ENCODE data around the gene NPTX2.

DNA sequence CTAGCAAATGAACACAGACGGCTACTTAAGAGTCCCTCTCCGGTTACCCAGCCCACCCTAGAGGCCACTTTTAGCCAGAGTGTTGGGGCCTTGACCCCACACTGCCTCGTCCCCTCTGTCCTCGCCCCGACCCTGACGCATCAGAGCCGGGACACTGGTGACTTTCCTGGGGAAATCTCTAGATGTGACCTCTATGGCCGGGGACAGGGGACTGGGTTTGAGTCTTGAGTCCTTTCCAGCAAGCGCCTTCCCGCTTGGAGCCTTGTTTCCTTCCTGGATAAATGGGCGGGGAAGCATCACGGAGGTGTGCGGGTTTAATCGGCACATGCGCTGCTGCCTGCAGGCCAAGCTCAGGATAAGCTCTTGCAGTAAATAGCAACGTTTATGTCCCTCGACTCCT is 40.7 kb downstream of the NPTX2 start:
- no peak for TF ChIP-seq NFE2L1 (CRISPR knock-in tag; IDR thresholded peaks at IDR 0.05)
- TF ChIP-seq, protein P1, sequence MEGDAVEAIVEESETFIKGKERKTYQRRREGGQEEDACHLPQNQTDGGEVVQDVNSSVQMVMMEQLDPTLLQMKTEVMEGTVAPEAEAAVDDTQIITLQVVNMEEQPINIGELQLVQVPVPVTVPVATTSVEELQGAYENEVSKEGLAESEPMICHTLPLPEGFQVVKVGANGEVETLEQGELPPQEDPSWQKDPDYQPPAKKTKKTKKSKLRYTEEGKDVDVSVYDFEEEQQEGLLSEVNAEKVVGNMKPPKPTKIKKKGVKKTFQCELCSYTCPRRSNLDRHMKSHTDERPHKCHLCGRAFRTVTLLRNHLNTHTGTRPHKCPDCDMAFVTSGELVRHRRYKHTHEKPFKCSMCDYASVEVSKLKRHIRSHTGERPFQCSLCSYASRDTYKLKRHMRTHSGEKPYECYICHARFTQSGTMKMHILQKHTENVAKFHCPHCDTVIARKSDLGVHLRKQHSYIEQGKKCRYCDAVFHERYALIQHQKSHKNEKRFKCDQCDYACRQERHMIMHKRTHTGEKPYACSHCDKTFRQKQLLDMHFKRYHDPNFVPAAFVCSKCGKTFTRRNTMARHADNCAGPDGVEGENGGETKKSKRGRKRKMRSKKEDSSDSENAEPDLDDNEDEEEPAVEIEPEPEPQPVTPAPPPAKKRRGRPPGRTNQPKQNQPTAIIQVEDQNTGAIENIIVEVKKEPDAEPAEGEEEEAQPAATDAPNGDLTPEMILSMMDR (IDR thresholded peaks at IDR 0.05): no peak

All from WTC11 (cell line).